Panc1 (cell line): ENCODE results near the gene CYP27B1. TPM values are rescaled to one million over a fixed set of nuclear protein-coding genes. Genes with fewer than 3 reads are reported as not detected.

ENCODE experiments used
- ATAC-seq: fragments of 200-7000 bp; cut with Tn5 transposase; 2 replicates; pipeline ENCODE4 v1.9.1; 2020; ENCODE audit warnings: mild to moderate bottlenecking, moderate library complexity
- BruUV-seq: library from RNA; stranded (reverse); fragments of 400-500 nt; replicated peaks from 2 replicates; lab custom pipeline; 2021; lab: Mats Ljungman, UMichigan
- CTCF ChIA-PET: fragments of 300-600 bp; sonication (Branson Sonifier 250); formaldehyde crosslinking; loops from one replicate; lab custom pipeline; 2022; ENCODE audit warnings: antibody characterized with exemption; lab: Charles Lee
- POLR2A ChIA-PET: fragments of 300-600 bp; sonication (Branson Sonifier 250); formaldehyde crosslinking; loops from one replicate; lab custom pipeline; 2022; ENCODE audit warnings: antibody characterized with exemption; lab: Charles Lee
- DNase-seq: peaks from one replicate; pipeline ENCODE4 v3.0.0-alpha.2; 2010; ENCODE audit warnings: low read depth, low spot score
- H3K27ac ChIP-seq: 2 replicates; pipeline ENCODE4 v1.5.1; 2011; ENCODE audit warnings: mild to moderate bottlenecking, low read length, inconsistent platforms
- H3K27me3 ChIP-seq: fragments of 200-500 bp; sonication (Bioruptor generic); 2 replicates; pipeline ENCODE4 v1.6.0; 2014; ENCODE audit warnings: low read length, inconsistent platforms; ENCODE audit not compliant: control insufficient read depth, insufficient read depth
- H3K36me3 ChIP-seq: fragments of 200-500 bp; sonication (Bioruptor generic); 2 replicates; pipeline ENCODE4 v1.5.1; 2014; ENCODE audit warnings: inconsistent platforms, mild to moderate bottlenecking, low read length, moderate library complexity; ENCODE audit not compliant: control insufficient read depth, insufficient read depth
- H3K4me1 ChIP-seq: 2 replicates; pipeline ENCODE4 v1.5.1; 2011; ENCODE audit warnings: inconsistent platforms, mild to moderate bottlenecking, low read length, moderate library complexity; ENCODE audit not compliant: control insufficient read depth, insufficient read depth
- H3K4me3 ChIP-seq, 2 experiments: 2 replicates each; pipeline ENCODE4 v1.5.1; 2011 to 2012; ENCODE audit warnings: low read depth in 2 of 2, low read length in 2 of 2, mild to moderate bottlenecking in 2 of 2, inconsistent platforms in 1 of 2, moderate library complexity in 1 of 2
- H3K9me3 ChIP-seq: fragments of 200-500 bp; sonication (Bioruptor generic); 2 replicates; pipeline ENCODE4 v1.5.1; 2014; ENCODE audit warnings: low read depth, mild to moderate bottlenecking, inconsistent platforms, low read length, moderate library complexity; ENCODE audit not compliant: control insufficient read depth, insufficient read depth
- POLR2AphosphoS5 ChIP-seq: IDR thresholded peaks from 2 replicates; pipeline ENCODE4 v1.6.1; 2012; ENCODE audit warnings: mild to moderate bottlenecking, low read depth, low read length, moderate library complexity
- SIN3A ChIP-seq: IDR thresholded peaks from 2 replicates; pipeline ENCODE4 v1.6.1; 2012; ENCODE audit warnings: low read depth, mild to moderate bottlenecking, low read length, moderate library complexity, borderline replicate concordance; ENCODE audit not compliant: insufficient read depth
- TCF7L2 ChIP-seq: IDR thresholded peaks from 2 replicates; pipeline ENCODE4 v1.6.1; 2011; ENCODE audit warnings: mild to moderate bottlenecking, low read depth, low read length, inconsistent platforms
- in situ Hi-C: cut with HindIII; loops from 2 replicates; pipeline ENCODE4 v1.10.0; 2016; ENCODE audit warnings: low sequenced_read_pairs, low pct_unique_long_range_greater_than_20kb
- intact Hi-C: fragments of 100-400 bp; cut with micrococcal nuclease; formaldehyde crosslinking; loops from one replicate; pipeline ENCODE4 v1.10.0; 2022; ENCODE audit not compliant: unreplicated experiment
- total RNA-seq: library from RNA; stranded (reverse); gene quantifications from one replicate; pipeline ENCODE4 v1.2.1, GENCODE V29; 2021; ENCODE audit not compliant: unreplicated experiment
- TF ChIP-seq, protein P1 (sequence below): fragments of 450-650 bp; IDR thresholded peaks from 2 replicates; pipeline ENCODE4 v1.5.1; 2017; ENCODE audit warnings: mild to moderate bottlenecking
- TF ChIP-seq, protein P2 (sequence below), 2 experiments: IDR thresholded peaks; 2 replicates each; pipeline ENCODE4 v1.6.1; 2011 to 2012; ENCODE audit warnings: low read depth in 2 of 2, control low read depth in 1 of 2, low read length in 1 of 2, mild to moderate bottlenecking in 1 of 2, moderate library complexity in 1 of 2; ENCODE audit not compliant: insufficient read depth in 1 of 2

CYP27B1 gene
- total RNA-seq, 1 experiment from 2014 or later: 4.0 TPM

- in situ Hi-C loops (no loop called here), intact Hi-C loops (no loop called here)
- Histone ChIP-seq H3K4me3 (no peak overlapping the region), H3K9me3 (no peaks in the 10 kb centered on the region), H3K4me1 (no peaks in the 10 kb centered on the region), H3K36me3 (no peaks in the 10 kb centered on the region), H3K27me3 (no peaks in the 10 kb centered on the region), H3K27ac (no peak overlapping the region)
- CTCF ChIA-PET: interaction anchor here (0.8 kb wide), 1 partner anchor 87 kb away, joined by 3 read pairs; no protein-coding TSS in a partner anchor
- ATAC-seq (no peak), DNase-seq (no peak)
- POLR2A ChIA-PET: no interaction called here
- no TSS peak for BruUV-seq
- TF ChIP-seq, protein P1, sequence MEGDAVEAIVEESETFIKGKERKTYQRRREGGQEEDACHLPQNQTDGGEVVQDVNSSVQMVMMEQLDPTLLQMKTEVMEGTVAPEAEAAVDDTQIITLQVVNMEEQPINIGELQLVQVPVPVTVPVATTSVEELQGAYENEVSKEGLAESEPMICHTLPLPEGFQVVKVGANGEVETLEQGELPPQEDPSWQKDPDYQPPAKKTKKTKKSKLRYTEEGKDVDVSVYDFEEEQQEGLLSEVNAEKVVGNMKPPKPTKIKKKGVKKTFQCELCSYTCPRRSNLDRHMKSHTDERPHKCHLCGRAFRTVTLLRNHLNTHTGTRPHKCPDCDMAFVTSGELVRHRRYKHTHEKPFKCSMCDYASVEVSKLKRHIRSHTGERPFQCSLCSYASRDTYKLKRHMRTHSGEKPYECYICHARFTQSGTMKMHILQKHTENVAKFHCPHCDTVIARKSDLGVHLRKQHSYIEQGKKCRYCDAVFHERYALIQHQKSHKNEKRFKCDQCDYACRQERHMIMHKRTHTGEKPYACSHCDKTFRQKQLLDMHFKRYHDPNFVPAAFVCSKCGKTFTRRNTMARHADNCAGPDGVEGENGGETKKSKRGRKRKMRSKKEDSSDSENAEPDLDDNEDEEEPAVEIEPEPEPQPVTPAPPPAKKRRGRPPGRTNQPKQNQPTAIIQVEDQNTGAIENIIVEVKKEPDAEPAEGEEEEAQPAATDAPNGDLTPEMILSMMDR: no peak
- TF ChIP-seq, protein P2, sequence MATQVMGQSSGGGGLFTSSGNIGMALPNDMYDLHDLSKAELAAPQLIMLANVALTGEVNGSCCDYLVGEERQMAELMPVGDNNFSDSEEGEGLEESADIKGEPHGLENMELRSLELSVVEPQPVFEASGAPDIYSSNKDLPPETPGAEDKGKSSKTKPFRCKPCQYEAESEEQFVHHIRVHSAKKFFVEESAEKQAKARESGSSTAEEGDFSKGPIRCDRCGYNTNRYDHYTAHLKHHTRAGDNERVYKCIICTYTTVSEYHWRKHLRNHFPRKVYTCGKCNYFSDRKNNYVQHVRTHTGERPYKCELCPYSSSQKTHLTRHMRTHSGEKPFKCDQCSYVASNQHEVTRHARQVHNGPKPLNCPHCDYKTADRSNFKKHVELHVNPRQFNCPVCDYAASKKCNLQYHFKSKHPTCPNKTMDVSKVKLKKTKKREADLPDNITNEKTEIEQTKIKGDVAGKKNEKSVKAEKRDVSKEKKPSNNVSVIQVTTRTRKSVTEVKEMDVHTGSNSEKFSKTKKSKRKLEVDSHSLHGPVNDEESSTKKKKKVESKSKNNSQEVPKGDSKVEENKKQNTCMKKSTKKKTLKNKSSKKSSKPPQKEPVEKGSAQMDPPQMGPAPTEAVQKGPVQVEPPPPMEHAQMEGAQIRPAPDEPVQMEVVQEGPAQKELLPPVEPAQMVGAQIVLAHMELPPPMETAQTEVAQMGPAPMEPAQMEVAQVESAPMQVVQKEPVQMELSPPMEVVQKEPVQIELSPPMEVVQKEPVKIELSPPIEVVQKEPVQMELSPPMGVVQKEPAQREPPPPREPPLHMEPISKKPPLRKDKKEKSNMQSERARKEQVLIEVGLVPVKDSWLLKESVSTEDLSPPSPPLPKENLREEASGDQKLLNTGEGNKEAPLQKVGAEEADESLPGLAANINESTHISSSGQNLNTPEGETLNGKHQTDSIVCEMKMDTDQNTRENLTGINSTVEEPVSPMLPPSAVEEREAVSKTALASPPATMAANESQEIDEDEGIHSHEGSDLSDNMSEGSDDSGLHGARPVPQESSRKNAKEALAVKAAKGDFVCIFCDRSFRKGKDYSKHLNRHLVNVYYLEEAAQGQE (IDR thresholded peaks at IDR 0.05; ENCODE audit: insufficient read depth in 1 of 2, low read depth in 2 of 2, low read length in 1 of 2): no peak
- no peak for TF ChIP-seq TCF7L2
- no peak for TF ChIP-seq SIN3A
- no peak for TF ChIP-seq POLR2AphosphoS5
Measured at GRCh38 chr12:57810450-57810849, 43.6 kb upstream of the CYP27B1 start.

- H3K9me3 ChIP-seq: no peaks in the 10 kb centered on the region
- intact Hi-C loops: no loop called here
- DNase-seq: no peak
- no peak for ATAC-seq
- no peaks in the 10 kb centered on the region for H3K36me3 ChIP-seq
- no peak overlapping the region for H3K27ac ChIP-seq
- POLR2A ChIA-PET: no interaction called here
- in situ Hi-C loops: no loop called here
- TF ChIP-seq, protein P1: no peak
- TF ChIP-seq, protein P2 (IDR thresholded peaks at IDR 0.05; ENCODE audit: insufficient read depth in 1 of 2, low read depth in 2 of 2, low read length in 1 of 2): no peak
- TF ChIP-seq SIN3A (no peak), TCF7L2 (no peak), POLR2AphosphoS5 (no peak)
- H3K27me3 ChIP-seq: no peaks in the 10 kb centered on the region
- no TSS peak for BruUV-seq
- CTCF ChIA-PET: no interaction called here
- no peak overlapping the region for H3K4me3 ChIP-seq
- H3K4me1 ChIP-seq: no peaks in the 10 kb centered on the region
Measured at GRCh38 chr12:57809425-57809824, 42.5 kb upstream of the CYP27B1 start.
